Fibroblast of skin of right biceps (primary cell): ENCODE results near the gene MYADML2.
A peak's percentile ranks its signal among the peaks of the same experiment; 100 is the strongest.

Source experiments
- DNase-seq: peaks from one replicate; pipeline ENCODE4 v3.0.0-alpha.2; 2013

The MYADML2 gene

GRCh38 chr17:81909966-81910839, 36.8 kb downstream of the MYADML2 start:
- no peak for DNase-seq

GRCh38 chr17:81909231-81909630, 37.8 kb downstream of the MYADML2 start:
- no peak for DNase-seq

- DNase-seq: no peak
Observed at GRCh38 chr17:81908793-81909192, 38.2 kb downstream of the MYADML2 start.

GRCh38 chr17:81907219-81908145, 39.6 kb downstream of the MYADML2 start:
- DNase-seq: no peak

- no peak for DNase-seq
Observed at GRCh38 chr17:81906476-81907218, 40.4 kb downstream of the MYADML2 start.

- DNase-seq: no peak
Observed at GRCh38 chr17:81905993-81906392, 41.0 kb downstream of the MYADML2 start.

- DNase-seq: no peak
Observed at GRCh38 chr17:81905424-81905875, 41.6 kb downstream of the MYADML2 start.

- DNase-seq: no peak
Observed at GRCh38 chr17:81904600-81905423, 42.2 kb downstream of the MYADML2 start.

- DNase-seq: no peak
Observed at GRCh38 chr17:81903896-81904599, 43.0 kb downstream of the MYADML2 start.

GRCh38 chr17:81903415-81903831, 43.6 kb downstream of the MYADML2 start:
- no peak for DNase-seq

- DNase-seq: no peak
Observed at GRCh38 chr17:81902653-81903414, 44.2 kb downstream of the MYADML2 start.

- peak; percentile 17 for DNase-seq
Observed at GRCh38 chr17:81902023-81902652, 44.9 kb downstream of the MYADML2 start, which contains the start of gene NPB. Gene NPB, plus strand, starts transcription at chr17:81902238. Its CDS starts 40 bp downstream, at chr17:81902278.

- DNase-seq: no peak
Observed at GRCh38 chr17:81901167-81902022, 45.6 kb downstream of the MYADML2 start.

GRCh38 chr17:81900181-81900820, 46.7 kb downstream of the MYADML2 start:
- no peak for DNase-seq

- no peak for DNase-seq
Observed at GRCh38 chr17:81899514-81900166, 47.4 kb downstream of the MYADML2 start.

- DNase-seq: no peak
Observed at GRCh38 chr17:81898885-81899284, 48.1 kb downstream of the MYADML2 start.

GRCh38 chr17:81898029-81898866, 48.8 kb downstream of the MYADML2 start:
- DNase-seq: peak; percentile 96
